Liver (tissue), 9 donors: ENCODE measurements around the gene TCEAL3. TPM values are rescaled to one million over a fixed set of nuclear protein-coding genes. Genes with fewer than 3 reads are reported as not detected.

Source experiments
- DNase-seq: peaks from one replicate; pipeline ENCODE4 v3.0.0-alpha.2; 2017; ENCODE audit warnings: low spot score
- H3K27ac ChIP-seq, 2 donors: one replicate each; pipeline ENCODE4 v1.7.0; 2013; ENCODE audit warnings: inconsistent platforms in 2 of 2, low read length in 2 of 2, control low read depth in 1 of 2, low read depth in 1 of 2, mild to moderate bottlenecking in 1 of 2
- H3K27me3 ChIP-seq, 4 donors: one replicate each; pipeline versions ENCODE4 v1.6.1 to v1.7.0; 2013; ENCODE audit warnings: low read length in 3 of 4, inconsistent platforms in 1 of 4, mild to moderate bottlenecking in 1 of 4, moderate library complexity in 1 of 4; ENCODE audit not compliant: control insufficient read depth in 4 of 4, insufficient read depth in 4 of 4
- H3K36me3 ChIP-seq, 4 donors: one replicate each; pipeline versions ENCODE4 v1.6.1 to v1.7.0; 2013; ENCODE audit warnings: low read length in 3 of 4, mild to moderate bottlenecking in 3 of 4, low read depth in 1 of 4, moderate library complexity in 1 of 4; ENCODE audit not compliant: control insufficient read depth in 4 of 4, insufficient read depth in 3 of 4
- H3K4me1 ChIP-seq, 4 donors: one replicate each; pipeline versions ENCODE4 v1.6.1 to v1.7.0; 2013; ENCODE audit warnings: low read length in 3 of 4, mild to moderate bottlenecking in 3 of 4, moderate library complexity in 1 of 4; ENCODE audit not compliant: control insufficient read depth in 4 of 4, insufficient read depth in 4 of 4
- H3K4me3 ChIP-seq, 3 donors: one replicate each; pipeline versions ENCODE4 v1.6.1 to v1.7.0; 2013; ENCODE audit warnings: low read length in 3 of 3, control low read depth in 1 of 3, low read depth in 1 of 3, mild to moderate bottlenecking in 1 of 3
- H3K9ac ChIP-seq, 2 donors: one replicate each; pipeline ENCODE4 v1.7.0; 2013; ENCODE audit warnings: low read length in 2 of 2, mild to moderate bottlenecking in 2 of 2, moderate library complexity in 2 of 2, control low read depth in 1 of 2, low read depth in 1 of 2
- H3K9me3 ChIP-seq, 4 donors: one replicate each; pipeline versions ENCODE4 v1.6.1 to v1.7.0; 2013; ENCODE audit warnings: low read length in 3 of 4; ENCODE audit not compliant: control insufficient read depth in 4 of 4
- ATF3 ChIP-seq: IDR thresholded peaks from 2 replicates; pipeline ENCODE4 v1.6.1; 2016; ENCODE audit warnings: antibody characterized with exemption
- CTCF ChIP-seq: fragments of 150-350 bp; IDR thresholded peaks from 2 replicates; pipeline ENCODE4 v1.5.1; 2017; ENCODE audit warnings: improper control_type of control experiment, low read depth, low read length; ENCODE audit not compliant: missing input control
- FOXA1 ChIP-seq: IDR thresholded peaks from 2 replicates; pipeline ENCODE4 v1.6.1; 2016; ENCODE audit warnings: antibody characterized with exemption
- GABPA ChIP-seq, 2 donors: IDR thresholded peaks in 1 of 2; conservative IDR thresholded peaks in 1 of 2; 2 replicates each; pipeline ENCODE4 v1.6.1; 2016; ENCODE audit warnings: antibody characterized with exemption in 2 of 2, mild to moderate bottlenecking in 1 of 2, moderate library complexity in 1 of 2
- HNF4A ChIP-seq, 2 donors: conservative IDR thresholded peaks; 2 replicates each; pipeline ENCODE4 v1.6.1; 2016; ENCODE audit warnings: antibody characterized with exemption in 2 of 2, mild to moderate bottlenecking in 2 of 2
- HNF4G ChIP-seq: IDR thresholded peaks from 2 replicates; pipeline ENCODE4 v1.6.1; 2016; ENCODE audit warnings: antibody characterized with exemption
- JUND ChIP-seq, 2 donors: IDR thresholded peaks; 2 replicates each; pipeline ENCODE4 v1.6.1; 2016; ENCODE audit warnings: antibody characterized with exemption in 2 of 2
- MAX ChIP-seq: IDR thresholded peaks from 2 replicates; pipeline ENCODE4 v1.6.1; 2016; ENCODE audit warnings: antibody characterized with exemption
- NR2F2 ChIP-seq: IDR thresholded peaks from 2 replicates; pipeline ENCODE4 v1.6.1; 2016; ENCODE audit warnings: antibody characterized with exemption
- RAD21 ChIP-seq, 2 donors: IDR thresholded peaks; 2 replicates each; pipeline ENCODE4 v1.6.1; 2016; ENCODE audit warnings: antibody characterized with exemption in 2 of 2, mild to moderate bottlenecking in 2 of 2
- REST ChIP-seq: IDR thresholded peaks from 2 replicates; pipeline ENCODE4 v1.6.1; 2016; ENCODE audit warnings: antibody characterized with exemption, mild to moderate bottlenecking
- SP1 ChIP-seq: IDR thresholded peaks from 2 replicates; pipeline ENCODE4 v1.6.1; 2018; ENCODE audit warnings: antibody characterized with exemption, mild to moderate bottlenecking
- TAF1 ChIP-seq: conservative IDR thresholded peaks from 2 replicates; pipeline ENCODE4 v1.6.1; 2016; ENCODE audit warnings: antibody characterized with exemption, mild to moderate bottlenecking
- YY1 ChIP-seq: IDR thresholded peaks from 2 replicates; pipeline ENCODE4 v1.6.1; 2016; ENCODE audit warnings: antibody characterized with exemption, mild to moderate bottlenecking
- ZBTB33 ChIP-seq: IDR thresholded peaks from 2 replicates; pipeline ENCODE4 v1.6.1; 2016; ENCODE audit warnings: antibody characterized with exemption
- WGBS: extraction: QIAGEN DNeasy Blood & Tissue Kit; methylation state at CpG from one replicate; pipeline ENCODE4 v1.1.7; 2013; 5-methylcytosine and 5-hydroxymethylcytosine counted together
- polyA plus RNA-seq, 2 donors: library from polyadenylated mRNA; stranded (reverse) in 1 of 2; unstranded in 1 of 2; fragments of 200-250 nt in 1 of 2; fragments of >200 nt in 1 of 2; fragmentation: Nextera tagmentation in 1 of 2; extraction: Ambion mirVana in 1 of 2; gene quantifications; one replicate each; pipeline versions ENCODE4 v1.2.1 to v1.2.3, GENCODE V29; 2013 to 2015
- total RNA-seq, 2 donors: library from RNA; depleted of rRNA; stranded (reverse); fragments of >200 nt; gene quantifications; one replicate each; pipeline ENCODE4 v1.2.3, GENCODE V29; 2014
- donor health status: healthy.
- donor health status: healthy.
- donor health status: healthy.
- donor health status: healthy.
- donor health status: healthy.

TCEAL3 gene
- total and polyA plus RNA-seq, 4 donors = 1.4 to 4.4 (median 2.4) TPM

- Histone ChIP-seq H3K27ac (no peak overlapping the region), H3K27me3 (no peaks in the 10 kb centered on the region), H3K36me3 (no peaks in the 10 kb centered on the region), H3K4me1 (peaks cover 0 to 4% (median 2%) of the 10 kb centered on the region in 4 donors), H3K4me3 (no peak overlapping the region), H3K9ac (no peak overlapping the region), H3K9me3 (no peaks in the 10 kb centered on the region)
- DNase-seq = no peak
- 89% methylated on average over 4 of the region's 4 CpGs for WGBS
- TF ChIP-seq GABPA (IDR thresholded peaks at IDR 0.05 in 1 of 2, conservative IDR thresholded peaks at IDR 0.05 in 1 of 2) (no peak), ATF3 (no peak), SP1 (no peak), TAF1 (no peak)
Observed at GRCh38 chrX:103624111-103624510, 16.3 kb downstream of the TCEAL3 start.

- no peak overlapping the region for H3K9ac ChIP-seq
- H3K36me3 ChIP-seq = no peaks in the 10 kb centered on the region
- TF ChIP-seq TAF1 (no peak), GABPA (IDR thresholded peaks at IDR 0.05 in 1 of 2, conservative IDR thresholded peaks at IDR 0.05 in 1 of 2) (no peak), REST (no peak), JUND (IDR thresholded peaks at IDR 0.05) (no peak), FOXA1 (no peak), NR2F2 (no peak), YY1 (no peak), CTCF (no peak), HNF4G (no peak), ZBTB33 (no peak), RAD21 (IDR thresholded peaks at IDR 0.05) (no peak), HNF4A (conservative IDR thresholded peaks at IDR 0.05) (no peak), SP1 (no peak), MAX (no peak), ATF3 (no peak)
- no peaks in the 10 kb centered on the region for H3K9me3 ChIP-seq
- H3K27me3 ChIP-seq = peaks cover 0 to 2% (median 0%) of the 10 kb centered on the region in 4 donors
- DNase-seq = no peak
- H3K27ac ChIP-seq = no peak overlapping the region
- no peak overlapping the region for H3K4me3 ChIP-seq
- peaks cover 0 to 6% (median 4%) of the 10 kb centered on the region in 4 donors for H3K4me1 ChIP-seq
Observed at GRCh38 chrX:103626855-103627254, 19.1 kb downstream of the TCEAL3 start.
